ENCODE results near the gene OR7G3.

GRCh38 chr19:9078651-9079050 is 48.1 kb downstream of the OR7G3 start:
- no peak for TF ChIP-seq TAF1 (IDR thresholded peaks at IDR 0.05; ENCODE audit: low read depth)
- TF ChIP-seq EGR1 (IDR thresholded peaks at IDR 0.05): no peak
- TF ChIP-seq USF1 (IDR thresholded peaks at IDR 0.05): no peak
- TF ChIP-seq EP300 (IDR thresholded peaks at IDR 0.05; ENCODE audit: borderline replicate concordance): no peak
- no peak for TF ChIP-seq YY1 (IDR thresholded peaks at IDR 0.05; ENCODE audit: low read depth)
- TF ChIP-seq TCF12 (IDR thresholded peaks at IDR 0.05; ENCODE audit: low read depth): no peak
- TF ChIP-seq CEBPB (IDR thresholded peaks at IDR 0.05): no peak
- TF ChIP-seq REST (IDR thresholded peaks at IDR 0.05; ENCODE audit: low read depth): no peak
- no peak for TF ChIP-seq MAX (IDR thresholded peaks at IDR 0.05)
- no peak for TF ChIP-seq RAD21 (IDR thresholded peaks at IDR 0.05; ENCODE audit: low read depth)
- no peak for TF ChIP-seq CREB1 (IDR thresholded peaks at IDR 0.05; ENCODE audit: low read depth)

All from Ishikawa (cell line).